Measurements from ENCODE around the gene MGAM2. TPM values are rescaled to one million over a fixed set of nuclear protein-coding genes. Genes with fewer than 3 reads are reported as not detected.

The MGAM2 gene
- total RNA-seq, 1 donor from 2014 or later = not detected

- Mint-ChIP-seq H3K36me3 (ENCODE audit: unreplicated experiment) (no peaks in the 10 kb centered on the region), H3K4me3 (ENCODE audit: unreplicated experiment) (no peak overlapping the region), H3K27ac (ENCODE audit: unreplicated experiment) (peak overlapping the region; percentile 25), H3K4me1 (ENCODE audit: low read depth, unreplicated experiment) (peaks cover 6% of the 10 kb centered on the region), H3K9me3 (ENCODE audit: unreplicated experiment) (no peaks in the 10 kb centered on the region), H3K27me3 (ENCODE audit: unreplicated experiment) (no peaks in the 10 kb centered on the region)
- DNase-seq = peak; percentile 79
- TF ChIP-seq, protein P1, sequence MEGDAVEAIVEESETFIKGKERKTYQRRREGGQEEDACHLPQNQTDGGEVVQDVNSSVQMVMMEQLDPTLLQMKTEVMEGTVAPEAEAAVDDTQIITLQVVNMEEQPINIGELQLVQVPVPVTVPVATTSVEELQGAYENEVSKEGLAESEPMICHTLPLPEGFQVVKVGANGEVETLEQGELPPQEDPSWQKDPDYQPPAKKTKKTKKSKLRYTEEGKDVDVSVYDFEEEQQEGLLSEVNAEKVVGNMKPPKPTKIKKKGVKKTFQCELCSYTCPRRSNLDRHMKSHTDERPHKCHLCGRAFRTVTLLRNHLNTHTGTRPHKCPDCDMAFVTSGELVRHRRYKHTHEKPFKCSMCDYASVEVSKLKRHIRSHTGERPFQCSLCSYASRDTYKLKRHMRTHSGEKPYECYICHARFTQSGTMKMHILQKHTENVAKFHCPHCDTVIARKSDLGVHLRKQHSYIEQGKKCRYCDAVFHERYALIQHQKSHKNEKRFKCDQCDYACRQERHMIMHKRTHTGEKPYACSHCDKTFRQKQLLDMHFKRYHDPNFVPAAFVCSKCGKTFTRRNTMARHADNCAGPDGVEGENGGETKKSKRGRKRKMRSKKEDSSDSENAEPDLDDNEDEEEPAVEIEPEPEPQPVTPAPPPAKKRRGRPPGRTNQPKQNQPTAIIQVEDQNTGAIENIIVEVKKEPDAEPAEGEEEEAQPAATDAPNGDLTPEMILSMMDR (IDR thresholded peaks at IDR 0.05; ENCODE audit: partially characterized antibody, unreplicated experiment) = peak; percentile 48
Observed at GRCh38 chr7:142231716-142232115, 120.2 kb downstream of the MGAM2 start.

DNA sequence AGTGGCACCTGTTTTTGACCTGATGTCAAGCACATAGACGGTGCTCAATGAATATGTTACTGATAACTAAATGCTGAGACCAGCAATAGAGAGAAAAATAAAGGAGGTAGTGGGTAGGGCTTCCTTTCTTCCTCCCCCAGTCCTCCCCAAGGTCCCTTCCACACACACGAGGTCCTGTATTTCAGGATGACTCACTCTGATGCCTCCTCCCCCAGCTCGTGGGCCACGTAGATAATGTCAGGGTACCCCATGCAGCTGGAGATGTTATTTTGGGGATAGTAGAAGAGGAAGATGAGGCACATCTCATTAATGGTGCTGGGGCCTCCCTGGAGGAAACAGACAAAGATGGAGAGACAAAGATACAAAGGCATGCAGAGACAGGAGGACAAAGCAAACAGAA lies 129.0 kb downstream of the MGAM2 start:
- H3K9me3 Mint-ChIP-seq (ENCODE audit: unreplicated experiment) = no peaks in the 10 kb centered on the region
- H3K4me1 Mint-ChIP-seq (ENCODE audit: low read depth, unreplicated experiment) = no peaks in the 10 kb centered on the region
- no peak for DNase-seq
- TF ChIP-seq, protein P1 (IDR thresholded peaks at IDR 0.05; ENCODE audit: partially characterized antibody, unreplicated experiment) = no peak
- H3K27me3 Mint-ChIP-seq (ENCODE audit: unreplicated experiment) = no peaks in the 10 kb centered on the region
- H3K27ac Mint-ChIP-seq (ENCODE audit: unreplicated experiment) = no peak overlapping the region
- H3K36me3 Mint-ChIP-seq (ENCODE audit: unreplicated experiment) = no peaks in the 10 kb centered on the region
- no peak overlapping the region for H3K4me3 Mint-ChIP-seq (ENCODE audit: unreplicated experiment)

DNA sequence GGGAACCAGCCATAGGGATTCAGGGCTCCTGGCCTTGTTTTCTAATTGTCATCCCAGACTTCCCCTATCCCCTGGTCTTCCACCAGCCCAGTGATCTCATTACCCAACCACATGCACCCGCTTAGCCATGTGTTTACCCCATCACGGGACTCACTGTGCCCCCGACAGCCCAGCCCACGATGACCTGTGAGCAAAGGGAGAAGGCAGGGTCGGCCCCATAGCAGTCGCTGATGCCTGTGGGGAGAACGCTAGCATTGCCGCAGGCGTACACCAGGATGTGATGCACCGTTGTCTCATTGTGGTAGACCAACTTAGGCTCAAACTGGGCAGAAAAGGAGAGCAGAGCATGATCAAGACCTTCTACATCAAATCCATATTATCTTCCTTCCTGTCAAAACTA lies 132.3 kb downstream of the MGAM2 start:
- Mint-ChIP-seq H3K9me3 (ENCODE audit: unreplicated experiment) (no peaks in the 10 kb centered on the region), H3K27me3 (ENCODE audit: unreplicated experiment) (no peaks in the 10 kb centered on the region), H3K4me1 (ENCODE audit: low read depth, unreplicated experiment) (no peaks in the 10 kb centered on the region), H3K4me3 (ENCODE audit: unreplicated experiment) (no peak overlapping the region), H3K36me3 (ENCODE audit: unreplicated experiment) (no peaks in the 10 kb centered on the region), H3K27ac (ENCODE audit: unreplicated experiment) (no peak overlapping the region)
- DNase-seq = no peak
- TF ChIP-seq, protein P1 (IDR thresholded peaks at IDR 0.05; ENCODE audit: partially characterized antibody, unreplicated experiment) = no peak

- Mint-ChIP-seq H3K36me3 (ENCODE audit: unreplicated experiment) (no peaks in the 10 kb centered on the region), H3K27me3 (ENCODE audit: unreplicated experiment) (peaks cover 1% of the 10 kb centered on the region), H3K27ac (ENCODE audit: unreplicated experiment) (no peak overlapping the region), H3K4me3 (ENCODE audit: unreplicated experiment) (no peak overlapping the region), H3K4me1 (ENCODE audit: low read depth, unreplicated experiment) (no peaks in the 10 kb centered on the region), H3K9me3 (ENCODE audit: unreplicated experiment) (no peaks in the 10 kb centered on the region)
- DNase-seq = no peak
- TF ChIP-seq, protein P1 (IDR thresholded peaks at IDR 0.05; ENCODE audit: partially characterized antibody, unreplicated experiment) = no peak
Observed at GRCh38 chr7:142248166-142249160, 136.9 kb downstream of the MGAM2 start.

- Mint-ChIP-seq H3K4me1 (ENCODE audit: low read depth, unreplicated experiment) (no peaks in the 10 kb centered on the region), H3K9me3 (ENCODE audit: unreplicated experiment) (no peaks in the 10 kb centered on the region), H3K4me3 (ENCODE audit: unreplicated experiment) (no peak overlapping the region), H3K27me3 (ENCODE audit: unreplicated experiment) (peaks cover 1% of the 10 kb centered on the region), H3K27ac (ENCODE audit: unreplicated experiment) (no peak overlapping the region), H3K36me3 (ENCODE audit: unreplicated experiment) (no peaks in the 10 kb centered on the region)
- no peak for DNase-seq
- TF ChIP-seq, protein P1 (IDR thresholded peaks at IDR 0.05; ENCODE audit: partially characterized antibody, unreplicated experiment) = no peak
Observed at GRCh38 chr7:142249918-142250317, 138.4 kb downstream of the MGAM2 start.

Measured in glutamatergic neuron (in vitro differentiated cells).